H1 (cell line): Measurements from ENCODE around the gene PDZRN4. TPM values are rescaled to one million over a fixed set of nuclear protein-coding genes. Genes with fewer than 3 reads are reported as not detected.

ENCODE experiments used
- BRCA1 ChIP-seq: IDR thresholded peaks from 2 replicates; pipeline ENCODE4 v1.6.1; 2012; ENCODE audit warnings: low read depth, low read length, improper control_type of control experiment
- CREB1 ChIP-seq: IDR thresholded peaks from 2 replicates; pipeline ENCODE4 v1.6.1; 2012; ENCODE audit warnings: inconsistent platforms
- E2F6 ChIP-seq: IDR thresholded peaks from 2 replicates; pipeline ENCODE4 v1.6.1; 2012; ENCODE audit warnings: inconsistent platforms
- POLR2AphosphoS5 ChIP-seq: IDR thresholded peaks from 2 replicates; pipeline ENCODE4 v1.6.1; 2011; ENCODE audit warnings: low read depth, low read length
- polyA plus RNA-seq, 7 experiments: library from polyadenylated mRNA; depleted of rRNA in 3 of 7; stranded (reverse) in 5 of 7; unstranded in 2 of 7; fragments of >200 nt in 5 of 7; fragments of 200-250 nt in 2 of 7; gene quantifications; 1 replicate in 5 of 7; 2 replicates in 1 of 7; 4 replicates in 1 of 7; pipeline versions ENCODE4 v1.2.1 to v1.2.3, GENCODE V29; 2011 to 2013; ENCODE audit warnings: missing spikeins in 2 of 7, mixed read lengths in 2 of 7
- total RNA-seq: library from RNA; stranded (reverse); fragmentation: NEBNext Ultra II Directional; extraction: Animal tissue kit (Norgen Biotek cat#: 25700); gene quantifications from 2 replicates; pipeline ENCODE4 v1.2.1, GENCODE V29; 2021

The PDZRN4 gene
- total and polyA plus RNA-seq, 2 of the 8 experiments (the other 6 are each of a cell fraction or from before 2014, with no cell fraction given) = not detected

DNA sequence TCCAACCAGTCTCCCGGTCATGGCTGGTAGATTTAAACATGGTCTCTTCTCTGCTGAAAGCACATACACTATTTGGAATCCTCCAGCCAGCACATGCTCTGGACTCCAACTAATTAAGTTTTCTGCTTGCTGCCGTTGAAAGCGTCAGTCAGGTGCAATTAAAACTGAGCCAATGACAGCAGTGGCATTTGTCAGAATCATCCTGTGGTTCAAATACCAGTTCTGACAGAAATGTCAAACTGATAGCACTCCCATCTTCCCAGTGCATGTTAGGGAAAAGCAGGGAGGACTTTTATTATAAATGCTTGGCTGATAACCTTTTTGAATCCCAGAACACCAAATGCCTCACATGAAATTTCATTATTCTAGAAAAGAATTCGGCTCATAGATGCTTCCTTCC, 401.8 kb downstream of the PDZRN4 start (continued):
- TF ChIP-seq E2F6 = no peak
- no peak for TF ChIP-seq CREB1
- no peak for TF ChIP-seq POLR2AphosphoS5
- no peak for TF ChIP-seq BRCA1
